Heart left ventricle (tissue), 16 donors: Measurements from ENCODE around the gene SHE. TPM values are rescaled to one million over a fixed set of nuclear protein-coding genes. Genes with fewer than 3 reads are reported as not detected.

Experiments used
- ATAC-seq, 4 donors: fragments of 200-7000 bp; cut with Tn5 transposase; one replicate each; pipeline ENCODE4 v1.9.1; 2020 to 2022; ENCODE audit warnings: moderate library complexity in 4 of 4, mild to moderate bottlenecking in 3 of 4, moderate number of reproducible peaks in 1 of 4
- DNase-seq, 5 donors: peaks; one replicate each; pipeline ENCODE4 v3.0.0-alpha.2; 2020
- H3K27ac ChIP-seq, 12 donors: fragments of 200-600 bp; sonication (generic) in 4 of 12; one replicate each; pipeline versions ENCODE4 v1.5.0 to v1.8.0; 2016 to 2022; ENCODE audit warnings: mild to moderate bottlenecking in 2 of 12
- H3K27me3 ChIP-seq, 9 donors: fragments of 200-600 bp; sonication (generic) in 2 of 9; one replicate each; pipeline versions ENCODE4 v1.5.1 to v1.8.0; 2016 to 2022; ENCODE audit warnings: mild to moderate bottlenecking in 3 of 9
- H3K36me3 ChIP-seq, 9 donors: fragments of 200-600 bp; sonication (generic) in 2 of 9; one replicate each; pipeline versions ENCODE4 v1.5.0 to v1.8.0; 2018 to 2022; ENCODE audit warnings: mild to moderate bottlenecking in 2 of 9
- H3K4me1 ChIP-seq, 12 donors: fragments of 200-600 bp; sonication (generic) in 4 of 12; one replicate each; pipeline versions ENCODE4 v1.5.0 to v1.8.0; 2016 to 2022; ENCODE audit warnings: mild to moderate bottlenecking in 3 of 12
- H3K4me3 ChIP-seq, 12 donors: fragments of 200-600 bp; sonication (generic) in 4 of 12; one replicate each; pipeline versions ENCODE4 v1.5.0 to v1.8.0; 2017 to 2022; ENCODE audit warnings: mild to moderate bottlenecking in 9 of 12, moderate library complexity in 4 of 12
- H3K9me3 ChIP-seq, 12 donors: fragments of 200-600 bp; sonication (generic) in 4 of 12; one replicate each; pipeline versions ENCODE4 v1.5.0 to v1.8.0; 2016 to 2022; ENCODE audit warnings: mild to moderate bottlenecking in 1 of 12
- CTCF ChIP-seq, 12 donors: fragments of 200-600 bp; sonication (generic) in 4 of 12; IDR thresholded peaks; one replicate each; pipeline versions ENCODE4 v1.5.0 to v1.8.0; 2018 to 2022; ENCODE audit warnings: antibody characterized with exemption in 12 of 12, mild to moderate bottlenecking in 5 of 12
- POLR2A ChIP-seq, 2 donors: fragments of 450-650 bp; IDR thresholded peaks; one replicate each; pipeline ENCODE4 v1.6.1; 2017; ENCODE audit warnings: antibody characterized with exemption in 2 of 2, mild to moderate bottlenecking in 2 of 2, moderate library complexity in 2 of 2
- WGBS, 4 donors: extraction: QIAGEN DNeasy Blood & Tissue Kit in 2 of 4; methylation state at CpG; one replicate each; pipeline versions ENCODE4 v1.1.5 to v1.1.7; 2013 to 2018; 5-methylcytosine and 5-hydroxymethylcytosine counted together
- intact Hi-C, 10 donors: fragments of 100-400 bp; cut with DNase I; formaldehyde crosslinking; loops; one replicate each; pipeline versions ENCODE4 v1.11.1 to v1.14.2; 2022
- polyA plus RNA-seq, 2 donors: library from polyadenylated mRNA; stranded (reverse); fragments of 200-250 nt; gene quantifications; one replicate each; pipeline ENCODE4 v1.2.3, GENCODE V29; 2013
- total RNA-seq, 9 donors: library from RNA; depleted of rRNA in 2 of 9; stranded (reverse); fragments of >200 nt in 2 of 9; fragmentation: NEBNext Ultra II Directional in 3 of 9; extraction: Animal tissue kit (Norgen Biotek cat#: 25700) in 3 of 9; gene quantifications; one replicate each; pipeline versions ENCODE4 v1.1.0 to v1.2.4, GENCODE V29; 2016 to 2023
- donor health status: ischemic (EF 13 %, LVEDD 7.1; RV severe dilation, severe dysfunction).
- donor health status: healthy with polysubstance abuse.
- donor health status: DM: no; HTN: yes; CAD: no.
- donor health status: DM: no; HTN: no; CAD: no.
- donor health status: ischemic (EF 25% LVEDD 6.9; RV normal size, moderate dysfunction).
- donor health status: ischemic (EF 25% LVEDD 5.7; RV mildly dilated, moderate dysfunction).
- donor health status: healthy.
- donor health status: DM: yes; HTN: yes; CAD: no.
- donor health status: ischemic (EF 35%, LVEDD 5.7; RV mildly dilated, moderate dysfunction).
- donor health status: nonischemic (EF 11% LVEDD 7.7; RV severe dilation, severe dysfunction).
- donor health status: DM: yes; HTN: yes; CAD: no.
- donor health status: PGD.
- donor health status: ischemic (EF 29% LVEDD 5.4; RV normal size, mild dysfunction).
- donor health status: nonischemic (EF 23%, LVEDD 6.1; RV moderate dilation, normal function).

Gene SHE
- total and polyA plus RNA-seq, 11 donors: 10.1 to 19.4 (median 11.9) TPM

DNA sequence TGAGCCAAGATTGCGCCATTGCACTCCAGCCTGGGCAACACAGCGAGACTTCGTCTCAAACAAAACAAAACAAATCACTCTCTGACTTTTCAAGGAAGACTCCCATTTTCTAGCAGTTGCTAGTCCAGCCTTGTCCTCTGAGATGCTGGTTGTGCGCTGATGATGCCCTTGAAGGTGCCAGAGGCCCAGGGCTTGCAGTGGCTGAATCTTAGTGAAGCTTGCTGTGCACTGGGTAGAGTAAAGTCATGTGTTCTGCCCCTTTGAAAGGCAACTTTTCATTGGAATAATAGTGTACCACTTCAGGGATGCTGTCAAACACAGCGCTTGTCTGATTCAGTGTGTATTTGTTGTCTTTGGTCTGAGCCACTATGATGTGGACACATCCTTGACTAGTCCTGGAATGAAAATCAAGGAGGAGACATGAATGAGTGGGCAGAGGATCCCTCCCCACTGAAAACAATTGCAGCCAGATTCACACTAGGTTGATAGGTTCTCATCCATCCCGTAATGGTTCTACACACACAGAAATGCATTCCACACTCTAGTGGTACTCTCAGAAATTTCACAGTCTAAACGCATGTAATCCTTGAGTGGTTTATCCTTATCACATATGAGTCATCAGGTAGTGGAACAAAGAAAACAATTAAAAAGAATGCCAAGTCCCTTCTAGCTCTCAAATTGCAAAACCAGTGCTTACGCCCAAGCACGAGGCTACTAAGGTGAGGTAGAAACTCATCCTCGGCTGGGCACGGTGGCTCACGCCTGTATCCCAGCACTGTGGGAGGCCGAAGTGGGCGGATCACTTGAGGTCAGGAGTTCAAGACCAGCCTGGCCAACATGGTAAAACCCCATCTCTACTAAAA, 18.0 kb downstream of the SHE start:
- DNase-seq: no peak
- Histone ChIP-seq H3K4me3 (no peak overlapping the region), H3K27ac (peak overlapping the region; percentile 58 to 88 (median 78)), H3K36me3 (peaks cover 0 to 66% (median 15%) of the 10 kb centered on the region in 9 donors), H3K9me3 (no peaks in the 10 kb centered on the region), H3K27me3 (no peaks in the 10 kb centered on the region), H3K4me1 (peaks cover 12 to 70% (median 32%) of the 10 kb centered on the region in 12 donors)
- ATAC-seq: peak; percentile 28 to 69 (median 57)
- WGBS, 4 donors: 70 to 71% (median 71%) methylated on average over 14 of the region's 14 CpGs
- TF ChIP-seq CTCF (IDR thresholded peaks at IDR 0.05) (no peak), POLR2A (IDR thresholded peaks at IDR 0.05) (no peak)
- intact Hi-C loops: loop anchor here in 5 of 10 donors (2.0 to 5.0 kb wide), 7 partner anchors 17 to 578 kb away; partner anchors contain the start of genes EFNA4 (in 1 of the 5), SHE (in 1 of the 5) and TDRD10 (in 1 of the 5)

- intact Hi-C loops: loop anchor here in 7 of 10 donors (2.0 to 5.0 kb wide), 6 partner anchors 61 to 581 kb away; partner anchors contain the start of gene EFNA4 (in 1 of the 7)
- Histone ChIP-seq H3K4me1 (peaks cover 8 to 53% (median 17%) of the 10 kb centered on the region in 12 donors), H3K4me3 (no peak overlapping the region), H3K9me3 (no peaks in the 10 kb centered on the region), H3K36me3 (peaks cover 0 to 39% (median 7%) of the 10 kb centered on the region in 9 donors), H3K27me3 (no peaks in the 10 kb centered on the region), H3K27ac (peak overlapping the region in 6 of 12 donors; percentile 11 to 44 (median 26))
- WGBS, 4 donors: 30 to 69% (median 58%) methylated on average over 1 of the region's 1 CpG
- ATAC-seq: no peak
- TF ChIP-seq POLR2A (IDR thresholded peaks at IDR 0.05): no peak
- no peak for TF ChIP-seq CTCF (IDR thresholded peaks at IDR 0.05)
- no peak for DNase-seq
Measured at GRCh38 chr1:154481053-154481452, 21.2 kb downstream of the SHE start.

- 32 to 38% (median 34%) methylated on average over 9 of the region's 9 CpGs for WGBS, 4 donors
- Histone ChIP-seq H3K36me3 (peaks cover 0 to 33% (median 7%) of the 10 kb centered on the region in 9 donors), H3K4me1 (peaks cover 3 to 46% (median 10%) of the 10 kb centered on the region in 12 donors), H3K27ac (peak overlapping the region in 5 of 12 donors; percentile 2 to 53 (median 11)), H3K27me3 (no peaks in the 10 kb centered on the region), H3K4me3 (no peak overlapping the region), H3K9me3 (no peaks in the 10 kb centered on the region)
- ATAC-seq: peak; percentile 60 to 93 (median 91)
- intact Hi-C loops: loop anchor here (1.0 to 10.0 kb wide), 10 partner anchors 62 to 582 kb away; partner anchors contain the start of genes KCNN3 (in 2 of the 10) and EFNA4 (in 1 of the 10)
- TF ChIP-seq POLR2A (IDR thresholded peaks at IDR 0.05): no peak
- TF ChIP-seq CTCF (IDR thresholded peaks at IDR 0.05): peak; percentile 87 to 97 (median 95)
- DNase-seq: peak in 4 of 5 donors; percentile 42 to 70 (median 56)
Measured at GRCh38 chr1:154479764-154480421, 22.3 kb downstream of the SHE start.
